Activated CD4-positive, alpha-beta memory T cell treated with anti-CD3 and anti-CD28 coated beads, Interleukin-2, amount 10 ng/mL, durations not matched to agents 7 days and 5 days (primary cell): Measurements from ENCODE around the gene CPT1B. TPM values are rescaled to one million over a fixed set of nuclear protein-coding genes. Genes with fewer than 3 reads are reported as not detected.
A peak's percentile ranks its signal among the peaks of the same experiment; 100 is the strongest.

ENCODE experiments used
- CTCF ChIA-PET: fragments of 350-600 bp; sonication (Branson Sonifier 250); formaldehyde crosslinking; loops from one replicate; lab custom pipeline; 2021; ENCODE audit warnings: antibody characterized with exemption, inconsistent platforms; lab: Charles Lee
- POLR2A ChIA-PET: fragments of 350-600 bp; sonication (Branson Sonifier 250); formaldehyde crosslinking; loops from one replicate; lab custom pipeline; 2021; ENCODE audit warnings: antibody characterized with exemption; lab: Charles Lee
- DNase-seq: peaks from one replicate; pipeline ENCODE4 v3.0.0-alpha.2; 2020
- H3K27ac Mint-ChIP-seq: one replicate; pipeline ENCODE4 v1.8.0; 2021; ENCODE audit warnings: mild to moderate bottlenecking, mixed read lengths
- H3K27me3 Mint-ChIP-seq: one replicate; pipeline ENCODE4 v1.8.0; 2021; ENCODE audit warnings: mixed read lengths
- H3K36me3 Mint-ChIP-seq: one replicate; pipeline ENCODE4 v1.8.0; 2021; ENCODE audit warnings: low read depth, mixed read lengths
- H3K4me1 Mint-ChIP-seq: one replicate; pipeline ENCODE4 v1.8.0; 2021; ENCODE audit warnings: mixed read lengths
- H3K4me3 Mint-ChIP-seq: one replicate; pipeline ENCODE4 v1.8.0; 2021; ENCODE audit warnings: mild to moderate bottlenecking, mixed read lengths
- H3K9me3 Mint-ChIP-seq: one replicate; pipeline ENCODE4 v1.8.0; 2021; ENCODE audit warnings: mixed read lengths
- total RNA-seq, 2 experiments: library from RNA; stranded (reverse); gene quantifications; one replicate each; pipeline ENCODE4 v1.2.3, GENCODE V29; 2021

The CPT1B gene
- total RNA-seq, 2 experiments from 2014 or later: 60.8 to 60.9 TPM

DNA sequence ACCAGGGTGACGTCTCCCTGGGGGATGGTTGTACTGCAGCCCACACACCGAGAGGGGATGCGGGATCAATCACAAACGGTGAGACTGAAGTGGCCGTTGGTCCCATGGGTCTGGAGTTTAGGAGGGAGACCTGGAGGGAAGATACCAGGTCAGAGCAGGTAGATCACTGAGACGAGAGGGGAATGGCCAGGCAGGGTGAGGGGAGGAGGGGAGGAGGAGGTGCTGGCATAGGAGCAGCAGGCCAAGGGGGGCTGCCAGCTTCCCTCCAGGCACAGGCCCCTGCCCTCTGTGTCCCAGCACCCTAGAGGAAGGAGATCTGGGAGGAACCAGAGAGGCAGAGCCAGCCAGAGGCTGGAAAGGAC, 29.4 kb upstream of the CPT1B start:
- Mint-ChIP-seq H3K4me1 (peaks cover 3% of the 10 kb centered on the region), H3K27ac (no peak overlapping the region), H3K27me3 (peaks cover 38% of the 10 kb centered on the region), H3K9me3 (no peaks in the 10 kb centered on the region), H3K36me3 (no peaks in the 10 kb centered on the region), H3K4me3 (no peak overlapping the region)
- POLR2A ChIA-PET: interaction anchor here (1.3 kb wide), 1 partner anchor 25 kb away, joined by 4 read pairs; the partner anchor contains the start of gene CHKB
- no peak for DNase-seq
- CTCF ChIA-PET: interaction anchor here (1.6 kb wide), 1 partner anchor 12 kb away, joined by 4 read pairs; no protein-coding TSS in a partner anchor

DNA sequence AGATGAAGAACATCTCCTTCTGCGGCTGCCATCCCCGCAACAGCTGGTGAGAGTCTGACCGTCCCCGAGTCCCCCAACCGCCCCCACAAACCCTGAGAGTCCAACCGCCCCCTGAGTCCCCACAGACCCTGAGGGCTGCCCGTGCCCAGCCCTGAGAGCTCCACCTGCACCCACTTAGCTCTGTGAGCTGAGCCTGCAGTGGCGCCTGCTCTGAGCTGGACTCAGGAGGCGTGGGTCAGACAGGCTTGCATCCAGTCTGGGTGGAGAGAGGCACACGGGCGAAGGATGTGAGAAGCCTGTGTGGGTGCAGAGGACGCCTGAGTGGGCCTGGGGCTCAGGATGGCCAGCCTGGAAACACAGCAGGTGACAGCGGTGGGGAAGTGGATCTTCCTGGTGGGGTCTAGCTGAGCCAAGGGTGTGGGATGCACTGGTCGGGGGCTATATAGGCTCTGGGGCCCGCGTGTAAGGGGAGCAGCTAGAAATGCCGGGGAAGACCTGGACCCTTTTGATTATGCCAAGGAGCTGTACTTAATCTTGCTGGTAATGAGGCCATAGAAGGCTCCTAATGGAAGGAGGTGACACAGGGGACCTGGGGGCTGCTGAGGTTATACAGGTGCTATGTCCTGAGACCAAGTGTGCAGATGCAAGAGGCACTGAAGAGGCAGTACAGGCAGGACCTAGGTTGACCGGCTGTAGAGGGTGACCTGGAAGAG, 28.9 kb upstream of the CPT1B start:
- ChIA-PET CTCF (interaction anchor here (1.2 to 1.6 kb wide), 2 partner anchors 13 to 82 kb away, joined by 4 read pairs; partner anchors contain the start of gene SCO2), POLR2A (interaction anchor here (0.8 to 1.3 kb wide), 3 partner anchors 25 to 81 kb away, joined by 3 to 4 read pairs (median 3); partner anchors contain the start of genes CHKB, SCO2 and TYMP)
- Mint-ChIP-seq H3K27ac (no peak overlapping the region), H3K36me3 (no peaks in the 10 kb centered on the region), H3K4me1 (peaks cover 2% of the 10 kb centered on the region), H3K4me3 (no peak overlapping the region), H3K9me3 (no peaks in the 10 kb centered on the region), H3K27me3 (peaks cover 41% of the 10 kb centered on the region)
- no peak for DNase-seq

DNA sequence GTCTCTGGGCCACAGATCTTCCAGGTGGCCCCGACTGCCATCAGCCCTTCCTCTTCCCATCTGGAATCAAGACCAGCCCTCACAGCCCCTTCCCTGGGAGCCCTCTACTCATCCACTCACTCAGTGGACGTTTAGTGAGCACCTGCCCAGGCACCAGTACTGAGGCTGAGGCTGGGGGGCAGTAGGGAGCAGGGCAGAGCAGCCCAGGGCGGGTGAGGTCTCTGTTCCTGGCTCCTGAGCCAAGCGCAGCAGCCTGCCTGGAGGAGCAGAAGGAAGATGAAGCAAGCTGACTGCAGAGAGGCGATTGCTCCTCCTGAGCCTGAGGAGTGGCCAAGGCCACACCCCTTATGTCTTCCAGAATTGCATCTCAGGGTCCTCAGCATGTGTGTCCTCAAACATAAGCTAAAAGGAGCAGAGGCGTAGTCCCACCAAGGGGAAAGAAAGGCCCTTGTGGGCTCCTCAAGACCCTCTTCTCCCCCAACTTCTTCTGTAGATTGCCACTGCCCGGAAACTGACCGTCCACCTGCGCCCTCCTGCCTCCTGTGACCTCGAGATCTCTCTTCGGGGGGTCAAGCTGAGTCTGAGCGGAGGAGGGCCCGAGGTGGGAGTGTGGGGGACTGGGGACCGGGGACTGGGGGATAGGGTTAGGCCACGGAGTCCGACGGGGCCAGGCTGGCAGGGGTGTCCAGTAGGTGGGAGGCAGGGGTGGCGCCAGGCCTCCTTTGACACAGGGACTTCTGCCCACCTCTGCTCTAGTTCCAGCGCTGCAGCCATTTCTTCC, 28.1 kb upstream of the CPT1B start:
- Mint-ChIP-seq H3K27me3 (peaks cover 44% of the 10 kb centered on the region), H3K27ac (no peak overlapping the region), H3K4me3 (no peak overlapping the region), H3K9me3 (no peaks in the 10 kb centered on the region), H3K36me3 (no peaks in the 10 kb centered on the region), H3K4me1 (peaks cover 6% of the 10 kb centered on the region)
- CTCF ChIA-PET: interaction anchor here (0.6 to 1.6 kb wide), 3 partner anchors 11 to 81 kb away, joined by 3 to 4 read pairs (median 4); partner anchors contain the start of gene SCO2
- DNase-seq: no peak
- POLR2A ChIA-PET: interaction anchor here (0.8 to 1.3 kb wide), 3 partner anchors 24 to 81 kb away, joined by 3 to 4 read pairs (median 3); partner anchors contain the start of genes CHKB, SCO2 and TYMP

DNA sequence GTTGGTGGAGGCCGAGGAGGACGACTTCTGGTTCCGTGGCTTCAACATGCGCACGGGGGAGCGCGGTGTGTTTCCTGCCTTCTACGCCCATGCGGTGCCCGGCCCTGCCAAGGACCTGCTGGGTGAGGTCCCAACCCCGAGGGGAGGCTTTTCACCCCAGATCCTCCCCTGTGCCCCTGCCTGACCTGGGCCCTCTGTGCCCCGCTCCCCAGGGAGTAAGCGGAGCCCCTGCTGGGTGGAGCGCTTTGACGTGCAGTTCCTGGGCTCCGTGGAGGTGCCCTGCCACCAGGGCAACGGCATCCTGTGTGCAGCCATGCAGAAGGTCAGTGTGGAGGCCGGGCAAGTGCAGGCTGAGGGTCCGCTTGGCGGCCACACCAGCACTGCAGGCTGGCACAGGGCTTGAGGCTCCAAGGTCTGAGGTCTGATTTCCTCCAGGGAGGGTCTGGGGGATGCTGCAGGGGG, 27.4 kb upstream of the CPT1B start:
- DNase-seq: no peak
- Mint-ChIP-seq H3K27ac (no peak overlapping the region), H3K4me1 (peaks cover 6% of the 10 kb centered on the region), H3K9me3 (no peaks in the 10 kb centered on the region), H3K36me3 (no peaks in the 10 kb centered on the region), H3K27me3 (peaks cover 44% of the 10 kb centered on the region), H3K4me3 (no peak overlapping the region)
- CTCF ChIA-PET: interaction anchor here (1.6 kb wide), 1 partner anchor 14 kb away, joined by 4 read pairs; no protein-coding TSS in a partner anchor
- POLR2A ChIA-PET: no interaction called here

DNA sequence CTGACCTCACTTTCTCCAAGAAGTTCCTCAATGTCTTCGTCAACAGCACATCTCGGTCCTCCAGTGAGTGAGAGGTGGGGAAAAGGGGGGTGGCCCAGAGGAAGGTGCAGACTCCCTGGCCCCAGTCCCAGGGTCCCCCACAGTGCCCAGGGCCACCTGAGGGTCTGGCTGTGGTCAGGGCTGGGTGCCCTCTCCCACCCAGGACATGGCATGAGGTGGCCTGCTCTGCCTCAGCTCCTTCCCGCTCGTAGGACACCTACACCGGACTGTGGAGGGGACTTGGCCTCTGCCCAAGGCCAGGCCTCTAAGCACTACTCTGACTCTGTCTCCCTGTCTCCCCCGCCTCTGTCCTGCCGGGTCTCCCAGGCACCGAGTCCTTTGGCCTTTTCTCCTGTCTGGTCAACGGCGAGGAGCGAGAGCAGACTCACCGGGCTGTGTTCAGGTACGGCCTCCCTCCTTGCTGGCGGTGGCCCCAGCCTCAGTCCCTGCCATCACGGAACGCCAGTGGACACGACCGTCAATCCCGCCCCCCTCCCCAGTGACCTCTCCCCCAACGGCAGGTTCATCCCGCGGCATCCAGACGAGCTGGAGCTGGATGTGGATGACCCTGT, 26.9 kb upstream of the CPT1B start:
- Mint-ChIP-seq H3K9me3 (no peaks in the 10 kb centered on the region), H3K36me3 (no peaks in the 10 kb centered on the region), H3K27me3 (peaks cover 40% of the 10 kb centered on the region), H3K27ac (no peak overlapping the region), H3K4me1 (peaks cover 6% of the 10 kb centered on the region), H3K4me3 (no peak overlapping the region)
- DNase-seq: no peak
- ChIA-PET POLR2A (no interaction called here), CTCF (no interaction called here)

DNA sequence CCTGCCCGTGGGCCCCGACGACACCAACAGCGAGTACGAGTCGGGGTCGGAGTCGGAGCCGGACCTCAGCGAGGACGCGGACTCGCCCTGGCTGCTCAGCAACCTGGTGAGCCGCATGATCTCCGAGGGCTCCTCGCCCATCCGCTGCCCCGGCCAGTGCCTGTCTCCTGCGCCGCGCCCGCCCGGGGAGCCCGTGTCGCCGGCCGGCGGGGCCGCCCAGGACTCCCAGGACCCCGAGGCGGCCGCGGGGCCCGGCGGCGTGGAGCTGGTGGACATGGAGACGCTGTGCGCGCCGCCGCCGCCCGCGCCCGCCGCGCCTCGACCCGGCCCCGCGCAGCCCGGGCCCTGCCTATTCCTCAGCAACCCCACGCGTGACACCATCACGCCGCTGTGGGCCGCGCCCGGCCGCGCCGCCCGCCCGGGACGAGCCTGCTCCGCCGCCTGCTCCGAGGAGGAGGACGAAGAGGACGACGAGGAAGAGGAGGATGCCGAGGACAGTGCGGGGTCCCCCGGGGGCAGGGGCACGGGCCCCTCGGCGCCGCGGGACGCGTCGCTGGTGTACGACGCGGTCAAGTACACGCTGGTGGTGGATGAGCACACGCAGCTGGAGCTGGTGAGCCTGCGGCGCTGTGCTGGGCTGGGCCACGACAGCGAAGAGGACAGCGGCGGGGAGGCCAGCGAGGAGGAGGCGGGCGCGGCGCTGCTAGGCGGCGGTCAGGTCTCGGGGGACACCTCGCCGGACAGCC, 26.2 kb upstream of the CPT1B start:
- ChIA-PET CTCF (no interaction called here), POLR2A (no interaction called here)

DNA sequence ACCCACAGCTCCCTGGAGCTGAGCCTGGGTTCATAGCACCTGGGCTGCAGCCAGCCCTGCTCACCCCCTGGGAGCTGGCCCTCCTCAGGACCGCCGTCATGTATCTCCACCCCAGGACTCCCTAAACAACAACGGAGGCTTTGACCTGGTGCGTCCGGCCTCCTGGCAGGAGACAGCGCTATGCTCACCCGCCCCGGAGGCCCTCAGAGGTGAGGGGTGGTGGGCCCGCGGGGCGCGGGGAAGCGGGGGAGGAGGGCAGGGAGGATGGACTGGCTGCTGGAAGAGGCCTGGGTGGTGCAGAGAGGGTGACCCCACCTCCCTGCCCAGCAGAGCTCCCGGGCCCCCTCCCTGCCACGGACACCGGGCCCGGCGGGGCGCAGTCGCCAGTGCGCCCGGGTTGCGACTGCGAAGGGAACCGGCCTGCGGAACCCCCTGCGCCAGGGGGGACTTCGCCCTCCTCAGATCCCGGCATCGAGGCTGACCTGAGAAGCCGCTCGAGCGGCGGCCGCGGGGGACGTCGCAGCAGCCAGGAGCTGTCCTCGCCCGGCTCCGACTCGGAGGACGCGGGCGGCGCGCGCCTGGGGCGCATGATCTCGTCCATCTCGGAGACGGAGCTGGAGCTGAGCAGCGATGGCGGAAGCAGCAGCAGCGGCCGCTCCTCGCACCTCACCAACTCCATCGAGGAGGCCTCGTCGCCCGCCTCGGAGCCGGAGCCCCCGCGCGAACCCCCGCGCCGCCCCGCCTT, 25.5 kb upstream of the CPT1B start:
- Mint-ChIP-seq H3K4me1 (peaks cover 11% of the 10 kb centered on the region), H3K27ac (no peak overlapping the region), H3K4me3 (no peak overlapping the region), H3K36me3 (no peaks in the 10 kb centered on the region), H3K27me3 (peaks cover 42% of the 10 kb centered on the region), H3K9me3 (no peaks in the 10 kb centered on the region)
- CTCF ChIA-PET: no interaction called here
- POLR2A ChIA-PET: interaction anchor here (1.3 kb wide), 1 partner anchor 21 kb away, joined by 3 read pairs; the partner anchor contains the start of gene CHKB
- no peak for DNase-seq

More for the DNA sequence above, 26.2 kb upstream of the CPT1B start:
- no peak for DNase-seq
- H3K27ac Mint-ChIP-seq: no peak overlapping the region
- peaks cover 11% of the 10 kb centered on the region for H3K4me1 Mint-ChIP-seq
- peaks cover 43% of the 10 kb centered on the region for H3K27me3 Mint-ChIP-seq
- no peaks in the 10 kb centered on the region for H3K9me3 Mint-ChIP-seq
- no peaks in the 10 kb centered on the region for H3K36me3 Mint-ChIP-seq
- no peak overlapping the region for H3K4me3 Mint-ChIP-seq

DNA sequence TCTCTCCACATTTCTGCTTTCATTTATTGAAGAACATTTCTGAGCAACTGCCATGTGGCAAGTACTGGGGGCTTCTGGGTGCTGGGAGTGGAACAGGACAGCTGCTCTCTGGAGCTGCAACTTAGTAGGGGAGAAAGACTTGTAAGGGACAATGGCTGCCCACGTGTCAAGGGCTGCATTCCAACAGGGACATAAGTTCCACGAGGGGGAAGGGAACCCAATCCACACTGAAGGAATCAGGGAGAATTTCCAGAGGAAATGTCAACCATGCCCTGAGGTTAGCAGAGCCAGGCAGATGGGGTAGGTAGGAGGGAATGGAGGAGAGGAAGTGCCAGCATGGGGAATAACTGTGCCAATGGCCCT, 24.1 kb upstream of the CPT1B start:
- CTCF ChIA-PET: interaction anchor here (1.3 kb wide), 1 partner anchor 18 kb away, joined by 4 read pairs; no protein-coding TSS in a partner anchor
- DNase-seq: no peak
- H3K36me3 Mint-ChIP-seq: no peaks in the 10 kb centered on the region
- no peaks in the 10 kb centered on the region for H3K9me3 Mint-ChIP-seq
- peaks cover 43% of the 10 kb centered on the region for H3K27me3 Mint-ChIP-seq
- no peak overlapping the region for H3K27ac Mint-ChIP-seq
- POLR2A ChIA-PET: interaction anchor here (1.0 to 1.5 kb wide), 3 partner anchors 18 to 77 kb away, joined by 3 to 7 read pairs (median 4); partner anchors contain the start of gene SCO2
- H3K4me3 Mint-ChIP-seq: no peak overlapping the region
- peaks cover 11% of the 10 kb centered on the region for H3K4me1 Mint-ChIP-seq

DNA sequence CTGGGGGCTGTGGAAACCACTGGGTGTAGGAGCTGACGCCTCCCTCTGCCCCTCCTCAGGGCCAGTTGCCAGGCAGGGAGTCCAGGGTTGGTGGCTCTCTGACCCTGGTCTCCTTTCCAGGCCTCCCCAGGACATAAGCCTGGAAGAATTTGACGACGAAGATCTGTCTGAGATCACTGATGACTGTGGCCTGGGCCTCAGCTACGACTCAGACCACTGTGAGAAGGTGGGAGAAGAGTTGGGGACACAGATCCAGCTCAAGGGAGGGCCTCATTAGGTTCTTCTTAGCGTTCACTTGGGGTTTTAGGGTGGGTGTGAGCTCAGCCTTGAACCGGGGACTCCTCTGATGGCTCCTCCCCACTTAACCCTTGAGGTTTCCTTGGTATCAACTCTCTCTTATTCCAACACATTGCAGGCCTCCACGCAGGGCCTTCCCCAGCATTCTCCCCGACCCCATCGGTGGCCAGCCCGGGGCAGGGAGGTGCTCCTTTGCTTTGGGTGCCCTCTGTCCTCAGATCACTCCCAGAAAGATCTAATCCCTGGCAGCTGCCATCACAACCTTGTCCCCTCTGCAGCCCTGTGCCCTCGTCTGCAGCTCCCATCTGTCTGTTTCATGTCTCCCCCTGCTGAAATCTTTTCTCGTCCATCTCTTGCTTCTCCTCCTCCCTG, 23.6 kb upstream of the CPT1B start:
- peaks cover 42% of the 10 kb centered on the region for H3K27me3 Mint-ChIP-seq
- H3K9me3 Mint-ChIP-seq: no peaks in the 10 kb centered on the region
- H3K4me3 Mint-ChIP-seq: peak overlapping the region; percentile 58
- ChIA-PET POLR2A (interaction anchor here (1.0 to 1.5 kb wide), 3 partner anchors 19 to 76 kb away, joined by 3 to 7 read pairs (median 4); partner anchors contain the start of gene SCO2), CTCF (interaction anchor here (1.3 kb wide), 1 partner anchor 18 kb away, joined by 4 read pairs; no protein-coding TSS in a partner anchor)
- no peak for DNase-seq
- H3K27ac Mint-ChIP-seq: no peak overlapping the region
- H3K36me3 Mint-ChIP-seq: no peaks in the 10 kb centered on the region
- peaks cover 11% of the 10 kb centered on the region for H3K4me1 Mint-ChIP-seq

DNA sequence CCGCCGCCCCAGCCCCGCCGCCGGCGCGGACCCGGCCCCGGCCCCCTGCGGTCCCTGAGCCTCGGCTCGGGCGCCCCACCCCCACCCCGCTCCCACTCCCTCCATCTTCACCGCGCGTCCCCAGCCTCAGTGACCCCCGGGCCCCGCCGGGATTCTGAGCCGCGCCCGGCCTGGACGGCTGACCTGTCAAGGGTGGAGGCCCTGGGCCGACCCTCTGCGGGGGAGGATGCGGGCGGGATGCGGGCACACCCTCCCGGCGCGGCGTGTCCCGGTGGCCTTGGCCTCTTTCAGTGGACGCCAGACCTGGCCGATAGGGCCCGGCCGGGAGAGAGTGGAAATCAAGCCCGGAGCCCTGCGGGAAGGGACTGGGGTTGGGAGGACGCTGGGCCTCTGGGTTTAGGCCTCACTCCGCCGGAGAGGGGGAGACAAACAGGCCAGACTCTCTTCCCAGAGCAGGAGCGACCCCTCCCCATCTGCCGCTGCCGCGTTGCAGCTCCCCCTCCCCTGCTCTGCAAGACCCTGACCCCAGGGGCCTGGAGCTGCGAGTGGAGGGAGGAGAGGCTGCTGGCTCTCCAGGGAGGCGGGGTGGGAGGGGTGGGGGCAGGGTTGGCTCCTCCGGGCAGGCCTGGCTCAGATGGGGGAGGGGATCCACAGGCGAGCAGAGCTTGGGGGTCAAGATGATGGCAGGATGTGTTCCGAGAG, 22.9 kb upstream of the CPT1B start:
- Mint-ChIP-seq H3K27me3 (peaks cover 39% of the 10 kb centered on the region), H3K36me3 (no peaks in the 10 kb centered on the region), H3K27ac (no peak overlapping the region), H3K4me1 (peaks cover 11% of the 10 kb centered on the region), H3K4me3 (peak overlapping the region; percentile 58), H3K9me3 (no peaks in the 10 kb centered on the region)
- DNase-seq: no peak
- ChIA-PET POLR2A (interaction anchor here (1.3 to 1.5 kb wide), 2 partner anchors 62 to 75 kb away, joined by 3 to 4 read pairs; partner anchors contain the start of gene SCO2), CTCF (interaction anchor here (1.3 kb wide), 1 partner anchor 19 kb away, joined by 4 read pairs; no protein-coding TSS in a partner anchor)
